Endothelial cell of umbilical vein (primary cell): ENCODE measurements around the gene NXNL2.

Experiments
- EZH2 ChIP-seq: IDR thresholded peaks from 2 replicates; pipeline ENCODE4 v1.6.1; 2012; ENCODE audit warnings: borderline replicate concordance, low read depth, mild to moderate bottlenecking, moderate library complexity, low read length, inconsistent platforms; ENCODE audit not compliant: severe bottlenecking
- GATA2 ChIP-seq: IDR thresholded peaks from 2 replicates; pipeline ENCODE4 v1.7.0; 2011; ENCODE audit warnings: low read depth, mild to moderate bottlenecking, moderate library complexity, mixed read lengths, low read length; ENCODE audit not compliant: insufficient read length, insufficient read depth
- JUN ChIP-seq: IDR thresholded peaks from 2 replicates; pipeline ENCODE4 v1.6.1; 2011; ENCODE audit warnings: borderline replicate concordance, low read depth; ENCODE audit not compliant: insufficient read length, insufficient read depth
- MAX ChIP-seq: IDR thresholded peaks from 2 replicates; pipeline ENCODE4 v1.6.1; 2011; ENCODE audit not compliant: insufficient read depth, insufficient read length
- MYC ChIP-seq: IDR thresholded peaks from one replicate; pipeline ENCODE4 v1.6.1; 2011; ENCODE audit warnings: mild to moderate bottlenecking, low read depth, low read length
- POLR2A ChIP-seq: IDR thresholded peaks from 2 replicates; pipeline ENCODE4 v1.6.1; 2012; ENCODE audit warnings: low read depth, mild to moderate bottlenecking, control low read depth, low read length
- POLR2AphosphoS5 ChIP-seq: IDR thresholded peaks from 2 replicates; pipeline ENCODE4 v1.6.1; 2012; ENCODE audit warnings: low read depth, mild to moderate bottlenecking, control low read depth, low read length, moderate library complexity; ENCODE audit not compliant: insufficient read depth
- TF ChIP-seq, protein P1 (sequence below), 2 donors: IDR thresholded peaks; 1 replicate in 1 of 2; 2 replicates in 1 of 2; pipeline ENCODE4 v1.5.1; 2011; ENCODE audit warnings: low read length in 2 of 2, mild to moderate bottlenecking in 2 of 2, moderate library complexity in 2 of 2, control low read depth in 1 of 2, inconsistent platforms in 1 of 2, low read depth in 1 of 2; ENCODE audit not compliant: insufficient read depth in 1 of 2; ENCODE audit errors: extremely low read depth in 1 of 2

DNA sequence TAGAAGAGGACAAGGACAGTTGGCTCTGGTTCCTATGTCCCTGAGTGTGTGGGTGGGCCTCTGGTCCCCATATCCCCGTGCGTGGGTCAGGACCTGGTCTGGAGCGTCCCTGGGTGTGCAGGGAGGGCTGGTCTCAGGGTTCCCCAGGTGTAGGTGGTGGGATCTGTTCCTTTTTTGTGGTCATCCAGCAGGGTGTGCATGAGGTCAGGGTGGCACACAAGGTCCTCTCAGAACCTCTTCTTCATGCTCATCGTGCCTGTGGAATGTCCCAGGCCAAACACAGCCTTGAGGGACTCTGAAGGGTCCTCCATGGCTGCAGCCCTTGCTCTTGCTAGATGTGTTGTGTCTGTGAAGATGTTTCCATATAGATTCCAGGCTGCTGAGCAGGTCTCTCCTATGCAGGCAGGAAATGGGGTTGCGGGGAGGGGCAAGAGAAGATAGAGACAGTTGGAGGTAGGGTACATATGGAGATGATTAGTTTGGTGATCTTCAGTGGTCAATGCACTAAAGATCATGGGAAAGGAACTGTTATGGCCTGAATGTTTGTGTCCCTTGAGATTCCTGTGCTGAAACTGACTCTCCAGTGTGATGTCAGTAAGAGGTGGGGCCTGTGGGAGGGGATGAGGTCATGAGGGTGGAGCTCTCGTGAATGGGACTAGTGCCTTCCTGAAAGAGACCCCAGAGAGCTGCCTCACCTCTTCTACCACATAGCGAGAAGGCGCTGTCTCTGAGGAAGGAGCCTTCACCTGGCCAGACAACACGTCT is 53.1 kb downstream of the NXNL2 start:
- TF ChIP-seq EZH2 (no peak), POLR2AphosphoS5 (no peak), GATA2 (no peak), POLR2A (no peak), MAX (no peak), MYC (no peak), JUN (no peak)
- TF ChIP-seq, protein P1, sequence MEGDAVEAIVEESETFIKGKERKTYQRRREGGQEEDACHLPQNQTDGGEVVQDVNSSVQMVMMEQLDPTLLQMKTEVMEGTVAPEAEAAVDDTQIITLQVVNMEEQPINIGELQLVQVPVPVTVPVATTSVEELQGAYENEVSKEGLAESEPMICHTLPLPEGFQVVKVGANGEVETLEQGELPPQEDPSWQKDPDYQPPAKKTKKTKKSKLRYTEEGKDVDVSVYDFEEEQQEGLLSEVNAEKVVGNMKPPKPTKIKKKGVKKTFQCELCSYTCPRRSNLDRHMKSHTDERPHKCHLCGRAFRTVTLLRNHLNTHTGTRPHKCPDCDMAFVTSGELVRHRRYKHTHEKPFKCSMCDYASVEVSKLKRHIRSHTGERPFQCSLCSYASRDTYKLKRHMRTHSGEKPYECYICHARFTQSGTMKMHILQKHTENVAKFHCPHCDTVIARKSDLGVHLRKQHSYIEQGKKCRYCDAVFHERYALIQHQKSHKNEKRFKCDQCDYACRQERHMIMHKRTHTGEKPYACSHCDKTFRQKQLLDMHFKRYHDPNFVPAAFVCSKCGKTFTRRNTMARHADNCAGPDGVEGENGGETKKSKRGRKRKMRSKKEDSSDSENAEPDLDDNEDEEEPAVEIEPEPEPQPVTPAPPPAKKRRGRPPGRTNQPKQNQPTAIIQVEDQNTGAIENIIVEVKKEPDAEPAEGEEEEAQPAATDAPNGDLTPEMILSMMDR (IDR thresholded peaks at IDR 0.05; ENCODE audit: extremely low read depth in 1 of 2, insufficient read depth in 1 of 2, low read depth in 1 of 2, low read length in 2 of 2) = no peak
